ENCODE data around the gene INHA.

The INHA gene

DNA sequence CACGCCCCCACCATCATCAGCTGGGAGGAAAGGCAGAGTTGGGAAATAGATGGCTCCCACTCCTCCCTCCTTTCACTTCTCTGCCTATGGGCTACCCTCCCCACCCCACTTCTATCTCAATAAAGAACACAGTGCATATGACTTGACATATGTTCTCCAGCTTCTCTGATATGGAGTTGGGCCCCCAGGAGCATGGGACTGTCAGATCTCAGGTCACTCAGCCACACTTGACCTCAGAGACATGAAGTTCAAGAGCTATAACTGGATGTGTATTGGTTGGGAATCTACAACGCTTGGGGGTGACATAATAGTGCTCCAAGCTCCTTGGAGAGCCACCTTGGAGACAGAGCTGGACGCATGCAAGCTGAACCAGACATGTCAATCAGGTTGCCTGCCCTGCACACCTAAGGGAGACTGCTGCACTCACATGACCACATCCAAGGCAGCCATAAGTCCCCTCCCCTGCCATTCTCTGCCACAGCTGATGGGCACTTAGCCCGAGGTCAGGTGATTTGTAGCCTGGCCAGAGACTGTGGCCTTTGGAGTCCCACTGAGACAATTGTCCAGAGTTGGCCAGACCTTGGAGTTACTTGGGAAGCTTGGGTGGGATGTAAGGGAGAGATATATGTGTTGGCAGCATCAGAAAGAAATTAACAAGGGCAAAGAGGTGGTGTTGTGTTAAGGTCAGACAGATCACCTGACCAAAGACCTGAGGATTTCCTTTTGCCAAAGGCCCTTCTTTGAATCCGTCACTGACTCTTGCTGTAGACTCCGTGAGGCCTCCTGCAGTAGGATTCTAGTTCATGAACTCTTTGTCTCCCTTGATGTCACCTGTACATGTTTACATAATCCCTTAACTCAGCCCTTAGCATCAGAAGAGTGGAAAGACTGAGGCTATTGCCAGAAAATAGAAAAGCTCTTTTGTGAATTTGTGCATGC, 3.7 kb downstream of the INHA start:
- DNase-seq, result peak; percentile 10

DNA sequence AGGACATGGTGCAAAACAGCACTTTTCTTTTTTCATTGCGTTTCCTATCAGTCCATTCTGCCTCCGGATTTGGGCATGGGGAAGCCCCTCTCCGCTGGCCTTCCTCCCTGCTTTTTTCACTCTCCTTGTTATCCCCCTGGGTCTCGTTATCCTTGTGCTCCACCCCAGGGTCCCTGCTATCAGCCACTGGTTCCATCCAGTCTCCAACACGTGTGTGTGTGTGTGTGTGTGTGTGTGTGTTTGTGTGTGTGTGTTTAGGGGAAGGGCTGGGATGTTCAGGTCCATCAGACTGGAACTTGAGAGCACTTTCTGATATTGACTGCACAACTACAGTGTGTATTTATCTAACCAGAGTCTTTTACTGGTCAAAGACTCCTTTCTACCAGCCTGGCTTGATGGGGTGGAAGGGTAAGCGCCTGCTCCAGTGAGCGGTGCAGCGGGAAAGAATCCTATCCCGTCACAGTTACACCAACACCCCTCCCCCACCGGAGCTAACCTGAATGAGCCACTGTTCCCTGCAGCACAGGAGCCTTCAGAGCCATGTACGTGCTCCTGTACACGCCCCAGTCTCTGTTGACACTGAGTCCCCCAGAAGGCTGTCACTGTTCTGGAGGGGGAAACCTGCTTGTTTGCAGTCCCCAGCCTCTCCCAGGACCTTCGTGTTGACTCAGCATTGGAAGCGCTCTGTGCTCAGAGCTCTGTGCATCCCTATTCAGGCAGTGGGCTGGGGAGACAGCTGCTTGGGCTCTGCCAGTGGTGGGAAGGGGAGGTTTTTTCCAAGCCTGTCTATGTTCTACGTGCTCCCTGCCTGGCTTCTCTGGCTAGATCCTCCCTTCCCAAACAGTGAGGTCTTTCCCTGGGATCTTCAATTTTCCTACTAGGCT, 4.6 kb downstream of the INHA start:
- peak; percentile 43 for DNase-seq

DNA sequence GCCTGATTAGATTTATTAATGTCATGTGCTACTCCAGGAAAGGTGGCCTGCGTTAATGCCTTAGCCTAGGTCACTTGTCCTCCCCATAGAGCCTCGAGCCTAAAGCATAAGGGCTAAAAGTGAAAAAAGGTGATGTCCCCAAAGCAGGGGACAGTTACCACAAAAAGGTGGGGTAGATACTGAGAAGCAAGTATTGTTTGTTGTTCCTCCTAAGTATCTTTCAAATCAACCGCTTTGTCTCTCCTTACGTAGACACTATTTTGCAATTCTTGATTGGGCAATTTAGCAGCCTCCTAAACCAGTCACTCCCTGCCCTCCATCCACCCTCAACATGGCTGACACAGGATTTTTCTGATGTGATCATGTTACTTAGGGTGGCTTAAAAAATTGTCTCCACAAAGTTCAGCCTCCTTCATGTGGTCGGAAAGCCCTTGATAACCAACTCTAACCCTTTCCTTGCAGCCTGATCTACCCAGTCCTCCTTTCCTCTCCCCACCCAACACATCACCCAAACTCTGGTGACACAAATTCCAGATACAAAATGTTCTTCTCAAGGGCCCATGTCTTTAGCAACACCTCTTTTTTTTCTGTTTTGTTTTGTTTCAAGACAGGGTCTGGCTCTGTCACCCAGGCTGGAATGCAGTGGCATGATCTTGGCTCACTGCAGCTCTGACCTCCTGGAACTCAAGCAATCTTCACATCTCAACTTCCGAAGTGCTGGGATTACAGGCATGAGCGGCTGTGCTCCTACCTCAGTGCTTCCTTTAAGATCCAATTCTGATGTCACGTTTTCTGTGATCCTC, 6.9 kb downstream of the INHA start:
- DNase-seq, result no peak

DNA sequence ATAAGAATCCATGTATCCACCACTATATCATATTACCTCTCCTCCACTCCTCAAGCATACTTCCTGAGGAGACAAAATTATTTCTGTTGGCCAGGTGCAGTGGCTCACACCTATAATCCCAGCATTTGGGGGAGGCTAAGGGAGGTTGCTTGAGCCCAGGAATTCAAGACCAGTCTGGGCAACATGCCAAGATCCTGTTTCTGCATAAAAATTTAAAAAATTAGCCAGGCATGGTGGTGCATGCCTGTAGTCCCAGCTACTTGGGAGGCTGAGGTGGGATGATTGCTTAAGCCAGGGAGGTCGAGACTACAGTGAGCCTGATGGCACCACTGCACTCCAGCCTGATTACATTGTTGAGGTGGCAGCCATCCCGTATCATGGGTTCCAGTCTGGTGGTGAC, 9.2 kb downstream of the INHA start:
- no peak for DNase-seq

DNA sequence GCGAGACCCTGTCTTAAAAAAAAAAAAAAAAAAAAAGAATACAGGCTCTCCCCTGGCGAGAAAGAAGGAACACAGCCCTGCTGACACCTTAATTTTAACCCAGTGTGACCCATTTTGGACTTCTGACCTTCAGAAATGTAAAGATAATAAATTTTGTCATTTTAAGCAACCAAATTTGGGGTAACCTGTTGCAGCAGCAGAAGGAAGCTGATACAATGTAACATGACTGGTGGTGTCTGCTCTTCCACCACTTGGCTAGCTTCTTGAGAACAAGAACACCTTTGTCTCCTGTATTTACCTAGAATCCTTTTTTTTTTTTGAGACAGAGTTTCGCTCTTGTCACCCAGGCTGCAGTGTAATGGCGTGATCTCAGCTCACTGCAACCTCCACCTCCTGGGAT, 19.0 kb downstream of the INHA start:
- DNase-seq, result no peak

DNA sequence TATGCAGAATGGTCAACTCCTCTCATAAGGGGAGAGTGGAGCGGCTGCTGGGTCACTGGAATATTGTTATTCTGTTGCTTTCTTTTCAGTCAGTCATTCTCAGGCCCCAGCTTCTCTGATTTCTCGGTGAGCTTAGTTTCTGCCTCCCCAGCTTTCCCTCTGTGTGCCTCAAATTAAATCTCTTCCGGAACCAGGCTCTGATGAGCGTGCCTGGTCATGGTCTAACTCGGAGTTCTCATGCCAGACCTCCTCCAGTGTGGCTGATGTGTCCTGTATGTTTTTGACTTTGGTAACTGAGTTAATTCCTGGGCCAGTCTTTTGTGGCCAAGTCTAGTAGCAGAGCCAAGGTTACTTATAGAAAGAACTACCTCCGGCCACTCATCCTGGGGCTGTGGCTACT, 20.6 kb downstream of the INHA start:
- DNase-seq, result no peak

DNA sequence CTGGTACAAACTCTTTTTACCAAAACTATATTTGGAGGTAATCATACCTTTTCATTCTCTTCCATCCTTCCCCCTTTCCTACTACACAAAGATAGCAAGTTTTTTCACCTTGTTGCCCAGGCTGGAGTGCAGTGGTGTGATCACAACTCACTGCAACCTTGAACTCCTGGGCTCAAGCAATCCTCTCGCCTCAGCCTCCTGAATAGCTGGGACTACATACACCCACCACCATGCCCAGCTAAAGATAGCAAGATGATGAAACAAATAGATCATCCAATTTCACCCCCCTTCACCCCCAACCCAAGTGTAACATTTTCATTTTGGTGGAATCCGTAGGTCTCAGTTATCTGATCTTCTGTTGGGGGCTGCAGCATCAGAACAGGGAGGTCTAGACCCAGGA, 21.0 kb downstream of the INHA start:
- no peak for DNase-seq

DNA sequence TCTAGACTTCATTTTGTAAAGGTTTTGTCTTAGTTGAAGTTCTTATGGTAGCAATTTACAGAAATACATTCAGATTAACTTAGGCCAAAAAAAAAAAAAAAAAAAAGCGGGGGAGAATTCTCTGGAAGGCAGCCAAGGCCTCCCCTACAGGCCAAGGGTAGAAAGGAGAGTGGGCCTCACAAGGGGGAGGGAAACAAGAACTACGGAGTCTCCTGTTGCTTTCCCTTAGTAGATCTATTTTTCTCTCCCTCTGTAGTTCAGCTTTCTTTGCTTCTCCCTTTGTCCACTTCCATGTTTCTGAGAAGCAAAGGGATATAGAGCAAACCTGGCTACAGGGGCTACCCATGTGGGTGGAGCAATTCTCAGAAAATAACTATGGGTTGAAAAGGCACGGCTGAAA, 23.1 kb downstream of the INHA start:
- DNase-seq, result no peak

DNA sequence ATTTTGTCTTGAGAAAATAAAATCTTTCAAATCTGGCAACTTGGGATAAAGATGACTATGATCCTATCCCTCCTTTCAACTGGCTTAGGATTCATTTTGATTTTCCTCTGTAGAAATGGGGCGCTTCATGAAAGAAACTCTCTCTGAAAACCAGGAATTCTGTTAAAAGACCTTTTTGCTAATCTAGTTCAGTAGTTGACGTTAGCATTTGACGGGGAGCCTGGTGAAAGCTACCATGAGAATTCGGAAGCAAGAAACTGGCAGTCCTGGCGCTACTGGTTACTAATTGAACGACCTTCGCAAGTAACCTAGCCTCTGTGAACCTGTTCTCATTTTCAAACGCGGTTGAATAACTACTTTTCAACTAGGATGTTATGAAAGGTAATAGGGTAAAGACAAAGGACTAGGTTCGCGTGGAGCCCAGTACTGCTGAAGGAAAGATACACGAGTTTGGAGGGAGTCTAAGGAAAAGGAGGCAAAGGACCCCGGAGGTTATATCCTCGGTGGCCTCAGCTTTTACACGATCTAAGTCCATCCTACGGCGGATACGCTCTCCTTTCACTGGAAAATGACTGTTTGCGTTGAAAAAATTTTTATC, 24.9 kb downstream of the INHA start:
- DNase-seq, result peak; percentile 47

DNA sequence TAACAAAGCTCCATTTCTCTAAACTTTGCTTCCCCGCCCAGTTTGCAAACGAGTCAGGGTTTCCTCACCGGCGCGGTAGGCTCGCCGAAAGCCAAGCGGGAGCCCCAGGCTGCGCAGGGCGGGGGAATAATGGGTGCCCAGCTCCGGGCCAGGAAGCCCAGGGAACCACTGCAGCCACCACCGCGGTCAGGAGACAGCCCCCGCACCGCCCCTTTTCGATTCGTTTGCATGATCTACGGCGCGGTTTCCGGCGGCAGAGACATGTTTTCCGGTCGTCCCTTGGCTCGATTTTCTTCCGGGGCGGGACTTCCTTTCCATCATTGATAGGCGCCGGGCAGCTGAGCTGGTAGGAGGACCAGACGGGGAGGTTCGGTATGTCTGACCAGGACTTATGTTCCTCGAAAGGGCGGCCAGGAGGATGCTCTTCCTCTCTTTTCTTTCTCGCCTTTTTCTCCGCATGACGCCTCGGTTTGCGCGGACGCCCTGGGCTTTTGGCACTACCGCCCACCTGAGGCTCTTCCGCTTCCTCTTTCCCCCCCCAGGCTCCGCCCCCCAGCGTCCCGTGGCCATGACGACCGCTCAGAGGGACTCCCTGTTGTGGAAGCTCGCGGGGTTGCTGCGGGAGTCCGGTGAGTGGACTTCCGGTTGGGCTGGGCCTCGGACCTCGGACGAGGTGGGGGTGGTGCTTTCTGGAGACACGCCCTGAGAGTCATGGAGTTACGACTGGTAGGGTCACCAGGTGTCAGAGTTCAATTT, 25.6 kb downstream of the INHA start, which contains the start of gene STK11IP:
TSS of gene STK11IP (plus strand) at position 306 of the 756 bp plus-strand sequence. CDS start at position 569, 263 bp downstream.
- peak; percentile 93 for DNase-seq

DNA sequence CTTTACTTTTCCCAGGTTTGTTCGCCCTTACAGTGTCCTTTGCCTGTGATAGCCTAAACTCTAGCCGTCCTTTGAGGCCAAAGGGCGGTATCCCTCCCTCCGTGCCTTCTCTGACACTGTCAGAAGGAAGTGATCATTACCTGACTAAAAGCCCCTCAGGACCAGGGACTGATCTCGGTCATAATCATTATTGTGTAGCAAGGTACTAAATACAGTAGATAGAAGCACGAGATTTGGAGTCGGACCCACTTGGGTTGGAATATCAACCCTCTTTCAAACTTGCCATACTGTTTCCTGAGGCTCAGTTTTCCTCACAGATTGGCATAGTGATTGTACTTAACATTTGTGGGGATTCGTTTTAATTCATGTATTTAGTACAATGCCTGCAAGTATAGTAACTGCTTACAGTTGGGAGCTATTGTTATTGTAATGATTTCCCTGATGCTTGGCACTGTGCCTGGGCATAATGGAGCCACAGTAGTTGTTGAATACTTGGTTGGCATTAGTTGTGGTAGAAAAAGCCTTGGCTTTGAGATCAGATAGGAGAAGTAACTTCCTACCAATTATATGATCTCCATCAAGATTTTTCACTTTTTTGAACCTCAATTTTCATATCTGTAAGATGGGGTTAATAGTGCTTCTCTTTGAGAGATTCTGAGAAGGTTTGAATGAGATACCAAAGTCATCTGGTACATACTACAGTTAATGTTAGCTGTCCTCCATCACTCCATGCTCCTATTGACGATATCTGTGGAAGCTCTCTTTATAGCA, 26.4 kb downstream of the INHA start:
- peak; percentile 26 for DNase-seq

DNA sequence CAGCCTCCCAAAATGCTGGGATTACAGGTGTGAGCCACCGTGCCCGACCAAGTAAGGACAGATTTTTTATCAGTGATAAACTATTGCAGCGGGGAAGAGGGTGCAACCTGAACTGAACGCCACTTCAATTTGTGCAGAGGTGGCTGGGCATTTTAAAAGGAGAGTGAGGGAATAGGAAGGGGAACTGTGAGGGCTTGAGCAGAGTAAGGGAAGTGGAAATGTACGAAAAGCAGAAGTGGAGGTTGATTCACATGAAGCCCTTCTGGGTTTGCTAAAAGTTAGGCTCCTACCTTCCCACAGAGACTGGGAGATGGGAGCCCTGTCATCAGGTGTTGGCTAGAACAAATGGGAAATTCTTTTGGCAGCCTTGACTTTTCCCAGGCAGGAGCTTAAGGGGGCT, 31.7 kb downstream of the INHA start:
- no peak for DNase-seq

DNA sequence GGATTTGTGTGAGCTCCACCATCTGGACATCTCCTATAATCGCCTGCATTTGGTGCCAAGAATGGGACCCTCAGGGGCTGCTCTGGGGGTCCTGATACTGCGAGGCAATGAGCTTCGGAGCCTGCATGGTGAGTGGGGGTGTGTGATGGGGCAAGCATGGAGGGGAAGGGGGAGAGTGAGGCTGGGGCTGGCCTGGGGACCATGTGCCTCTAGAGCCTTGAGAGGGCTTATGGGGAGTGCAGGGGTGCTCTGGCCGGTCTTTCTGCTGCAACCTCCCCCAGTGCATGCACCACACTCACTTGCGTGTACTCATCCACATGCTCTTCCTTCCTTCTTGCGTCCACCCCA, 33.5 kb downstream of the INHA start:
- DNase-seq, result no peak

DNA sequence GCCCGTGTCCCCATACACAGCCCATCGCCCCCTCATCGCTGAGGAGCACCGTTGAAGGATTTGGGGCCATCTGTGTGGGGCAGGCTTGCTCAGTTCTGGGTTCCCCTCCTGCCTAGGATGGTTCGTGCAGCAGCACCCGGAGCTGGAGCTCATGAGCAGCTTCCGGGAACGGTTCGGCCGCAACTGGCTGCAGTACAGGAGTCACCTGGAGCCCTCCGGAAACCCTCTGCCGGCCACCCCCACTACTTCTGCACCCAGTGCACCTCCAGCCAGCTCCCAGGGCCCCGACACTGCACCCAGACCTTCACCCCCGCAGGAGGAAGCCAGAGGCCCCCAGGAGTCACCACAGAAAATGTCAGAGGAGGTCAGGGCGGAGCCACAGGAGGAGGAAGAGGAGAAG, 35.8 kb downstream of the INHA start:
- DNase-seq, result no peak

DNA sequence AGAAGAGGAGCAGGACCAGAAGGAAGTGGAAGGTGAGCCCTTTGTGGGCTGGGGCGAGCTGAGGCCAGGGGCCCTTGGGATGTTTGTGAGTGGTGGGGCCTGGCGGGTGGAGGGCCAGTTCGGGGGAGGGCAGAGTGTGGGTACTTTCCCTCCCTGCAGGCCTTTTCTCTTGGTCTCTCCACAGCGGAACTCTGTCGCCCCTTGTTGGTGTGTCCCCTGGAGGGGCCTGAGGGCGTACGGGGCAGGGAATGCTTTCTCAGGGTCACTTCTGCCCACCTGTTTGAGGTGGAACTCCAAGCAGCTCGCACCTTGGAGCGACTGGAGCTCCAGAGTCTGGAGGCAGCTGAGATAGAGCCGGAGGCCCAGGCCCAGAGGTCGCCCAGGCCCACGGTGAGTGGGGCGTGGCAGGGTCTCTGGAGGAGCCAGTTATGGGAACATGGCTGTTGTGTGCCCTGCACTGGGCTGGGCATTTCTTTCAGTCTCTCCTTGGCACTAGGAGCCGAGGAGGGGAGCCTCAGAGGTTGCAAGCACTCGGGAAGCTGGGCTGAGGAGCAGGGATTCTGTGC, 36.4 kb downstream of the INHA start:
- no peak for DNase-seq

DNA sequence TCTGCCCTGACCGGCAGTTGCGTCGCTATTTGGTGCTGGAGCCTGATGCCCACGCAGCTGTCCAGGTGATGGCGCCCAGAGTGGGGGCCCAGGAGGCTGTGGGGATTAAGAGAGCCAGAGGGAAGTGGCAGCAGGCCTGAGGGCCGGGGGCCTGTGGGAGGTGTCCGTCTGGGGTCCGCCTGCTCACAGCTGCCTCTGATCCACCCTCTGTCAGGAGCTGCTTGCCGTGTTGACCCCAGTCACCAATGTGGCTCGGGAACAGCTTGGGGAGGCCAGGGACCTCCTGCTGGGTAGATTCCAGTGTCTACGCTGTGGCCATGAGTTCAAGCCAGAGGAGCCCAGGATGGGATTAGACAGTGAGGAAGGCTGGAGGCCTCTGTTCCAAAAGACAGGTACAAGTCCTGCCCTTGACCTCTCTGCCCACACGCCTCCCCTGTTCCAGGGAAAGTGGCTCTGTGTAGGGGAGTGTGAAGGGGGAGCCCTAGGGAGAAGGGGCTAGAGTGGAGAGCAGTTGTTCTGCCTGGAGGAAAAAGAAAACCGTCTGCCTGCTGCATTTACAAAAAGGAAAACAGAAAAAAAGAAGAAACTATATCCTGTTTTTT, 37.1 kb downstream of the INHA start:
- DNase-seq, result no peak

DNA sequence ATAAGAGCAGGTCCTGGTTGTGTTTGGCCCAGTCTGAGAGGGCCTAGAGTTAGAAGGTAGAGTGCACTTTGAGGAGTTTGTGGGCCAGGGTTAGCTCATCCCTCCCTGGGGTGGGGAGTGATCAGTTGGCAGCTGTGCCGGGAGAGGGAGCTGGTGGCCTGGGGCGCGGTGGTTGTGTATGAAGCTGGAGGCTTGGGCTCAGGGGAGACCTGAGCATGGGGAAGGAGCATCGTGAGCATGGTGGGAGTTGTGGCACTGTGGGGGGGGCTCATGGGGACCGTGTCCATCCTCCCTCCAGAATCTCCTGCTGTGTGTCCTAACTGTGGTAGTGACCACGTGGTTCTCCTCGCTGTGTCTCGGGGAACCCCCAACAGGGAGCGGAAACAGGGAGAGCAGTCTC, 39.2 kb downstream of the INHA start:
- no peak for DNase-seq

DNA sequence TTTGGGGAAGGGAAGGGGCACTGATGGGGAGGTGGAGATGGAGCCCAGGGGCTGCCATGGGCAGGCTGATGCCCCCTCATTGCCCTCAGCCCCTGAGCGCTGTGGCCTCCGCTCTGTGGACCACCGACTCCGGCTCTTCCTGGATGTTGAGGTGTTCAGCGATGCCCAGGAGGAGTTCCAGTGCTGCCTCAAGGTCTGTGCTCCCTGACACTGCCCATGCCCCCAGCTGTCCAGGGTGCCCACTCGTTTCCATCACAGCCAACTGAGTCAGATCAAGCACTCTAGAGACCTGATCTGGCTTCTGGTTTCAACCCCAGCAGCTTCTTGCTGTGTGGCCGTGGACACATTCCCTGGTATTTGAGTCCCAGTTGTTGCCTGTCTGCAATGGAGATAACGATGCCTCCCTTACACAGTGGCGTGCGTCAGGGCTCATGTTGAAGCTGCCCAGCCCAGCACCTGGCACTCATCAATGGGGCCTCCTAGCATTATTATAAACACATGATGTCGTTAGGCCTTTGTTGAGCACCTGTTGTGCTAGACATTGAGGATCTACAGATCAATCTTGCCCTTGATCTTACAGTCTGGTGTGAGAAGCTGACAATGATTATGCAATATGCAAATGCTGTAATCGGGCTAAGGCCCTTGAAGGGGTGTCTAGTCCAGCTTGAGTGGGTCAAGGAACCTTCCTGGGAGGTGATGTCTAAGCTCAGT, 39.9 kb downstream of the INHA start:
- DNase-seq, result no peak

DNA sequence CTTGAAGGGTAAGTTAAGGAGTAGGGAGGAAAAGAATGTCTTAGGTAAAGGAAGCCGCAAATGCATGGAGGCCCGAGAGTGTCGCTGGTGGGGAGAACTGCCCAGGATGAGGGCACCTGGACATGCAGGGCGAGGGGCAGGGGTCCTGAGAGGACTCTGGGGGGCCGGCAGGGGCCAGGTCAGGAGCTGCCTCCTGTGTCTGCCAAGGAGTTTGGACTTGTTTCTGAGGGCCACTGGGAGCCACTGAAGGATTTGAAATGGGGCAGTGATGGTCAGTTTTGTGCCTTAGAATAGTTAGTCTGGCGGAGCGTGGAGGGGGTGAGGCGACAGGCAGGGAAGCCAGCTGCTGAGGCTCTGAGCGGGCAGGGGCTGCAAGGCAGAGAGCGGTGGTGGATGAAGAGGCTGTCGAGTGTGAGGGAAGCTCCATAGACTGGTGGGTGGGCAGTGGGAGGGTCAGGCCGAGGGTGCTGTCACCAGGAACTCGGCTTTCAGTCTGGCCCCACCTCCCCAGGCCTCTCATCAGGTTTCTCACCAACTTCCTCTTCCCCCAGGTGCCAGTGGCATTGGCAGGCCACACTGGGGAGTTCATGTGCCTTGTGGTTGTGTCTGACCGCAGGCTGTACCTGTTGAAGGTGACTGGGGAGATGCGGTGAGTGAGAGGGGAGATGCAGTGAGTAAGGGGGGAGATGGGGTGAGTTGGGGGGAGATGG, 40.6 kb downstream of the INHA start:
- DNase-seq, result no peak

All from NCI-H1092 treated with DMSO at 0.1 percent for 48 hours (cell line).